Cortex of kidney (tissue), 1 donor: ENCODE results near the gene APBA3.

Source experiments
- DNase-seq: peaks from one replicate; lab custom pipeline; 2025; lab: John Stamatoyannopoulos, UW

The APBA3 gene

GRCh38 chr19:3748965-3749364 is 12.5 kb downstream of the APBA3 start:
- DNase-seq, result no peak

GRCh38 chr19:3746371-3747056 is 15.0 kb downstream of the APBA3 start:
- DNase-seq, result no peak

- no peak for DNase-seq
Observed at GRCh38 chr19:3745363-3746045, 16.0 kb downstream of the APBA3 start.

GRCh38 chr19:3743486-3743885 is 18.0 kb downstream of the APBA3 start:
- no peak for DNase-seq

- no peak for DNase-seq
Observed at GRCh38 chr19:3740431-3740830, 21.1 kb downstream of the APBA3 start.

GRCh38 chr19:3738477-3739220 is 22.8 kb downstream of the APBA3 start:
- DNase-seq, result no peak

- no peak for DNase-seq
Observed at GRCh38 chr19:3737487-3738205, 23.8 kb downstream of the APBA3 start.

GRCh38 chr19:3736106-3736724 is 25.3 kb downstream of the APBA3 start:
- DNase-seq, result no peak

- DNase-seq, result no peak
Observed at GRCh38 chr19:3734310-3734600, 27.2 kb downstream of the APBA3 start.

GRCh38 chr19:3733549-3734309 is 27.8 kb downstream of the APBA3 start:
- DNase-seq, result no peak

GRCh38 chr19:3732108-3732507 is 29.4 kb downstream of the APBA3 start:
- DNase-seq, result no peak

GRCh38 chr19:3730457-3730958 is 31.0 kb downstream of the APBA3 start:
- no peak for DNase-seq

- DNase-seq, result no peak
Observed at GRCh38 chr19:3725640-3726310, 35.7 kb downstream of the APBA3 start.

- DNase-seq, result no peak
Observed at GRCh38 chr19:3725121-3725520, 36.4 kb downstream of the APBA3 start.

GRCh38 chr19:3723883-3724282 is 37.6 kb downstream of the APBA3 start:
- no peak for DNase-seq

- DNase-seq, result no peak
Observed at GRCh38 chr19:3723110-3723488, 38.4 kb downstream of the APBA3 start.

GRCh38 chr19:3722443-3723109 is 38.9 kb downstream of the APBA3 start:
- no peak for DNase-seq

GRCh38 chr19:3721887-3722442 is 39.5 kb downstream of the APBA3 start:
- DNase-seq, result no peak

- DNase-seq, result peak; percentile 66
Observed at GRCh38 chr19:3721131-3721886, 40.2 kb downstream of the APBA3 start.
